ENCODE results near the gene PEG3. TPM values are rescaled to one million over a fixed set of nuclear protein-coding genes. Genes with fewer than 3 reads are reported as not detected.

The PEG3 gene
- total and polyA plus RNA-seq, 2 of the 4 experiments (the other 2 are of a cell fraction) = not detected

DNA sequence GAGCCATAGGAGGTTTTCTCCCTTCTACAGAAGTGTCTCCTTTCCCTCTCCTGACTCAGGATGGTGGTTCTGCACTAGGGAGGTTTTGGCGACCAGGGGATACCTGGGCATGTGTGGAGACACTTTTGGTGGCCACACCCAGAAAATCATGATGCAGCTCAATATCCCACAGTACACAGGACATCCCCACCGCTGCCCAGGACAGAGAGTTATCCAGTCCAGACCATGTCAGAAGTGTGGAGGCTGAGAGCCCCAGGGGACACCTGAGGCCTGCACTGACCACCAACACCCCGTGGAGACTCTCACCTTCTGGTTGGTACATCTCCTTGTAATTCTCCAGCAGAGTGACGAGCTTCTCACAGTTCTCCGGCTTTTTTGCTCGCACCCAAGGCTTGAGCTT is 16.6 kb downstream of the PEG3 start:
- H3K79me1 ChIP-seq (ENCODE audit: low read depth in 1 of 2, low read length in 2 of 2) = no peaks in the 10 kb centered on the region
- BruUV-seq (replicated peaks) = no TSS peak
- no peak overlapping the region for H4K5ac ChIP-seq (ENCODE audit: low read depth, low read length)
- CTCF ChIA-PET = no interaction called here
- H3K14ac ChIP-seq (replicated peaks; ENCODE audit: low read depth, low read length) = no peak overlapping the region
- H3K4me2 ChIP-seq (ENCODE audit: low read depth, low read length) = no peak overlapping the region
- H4K20me1 ChIP-seq (ENCODE audit: insufficient read depth, low read length) = no peaks in the 10 kb centered on the region
- H2BK20ac ChIP-seq (ENCODE audit: low read depth, low read length) = no peak overlapping the region
- H3K9me3 ChIP-seq (ENCODE audit: control insufficient read depth, insufficient read depth, low read length) = peaks cover 47% of the 10 kb centered on the region
- no peak overlapping the region for H3K4ac ChIP-seq (ENCODE audit: low read depth, low read length)
- no peak overlapping the region for H3K4me3 ChIP-seq (ENCODE audit: insufficient read depth, low read depth, low read length)
- no peak overlapping the region for H4K91ac ChIP-seq (ENCODE audit: insufficient read depth, low read depth, low read length)
- no peak overlapping the region for H3K27ac ChIP-seq (ENCODE audit: insufficient read depth, low read length)
- POLR2A ChIA-PET (ENCODE audit: unreplicated experiment) = no interaction called here
- H2BK5ac ChIP-seq (ENCODE audit: low read depth, low read length, poor library complexity, severe bottlenecking) = no peak overlapping the region
- no peak overlapping the region for H2BK15ac ChIP-seq (ENCODE audit: low read depth, low read length)
- dilution Hi-C loops (cut with HindIII; ENCODE audit: low sequenced_read_pairs, unreplicated experiment) (no loop called here), intact Hi-C loops (cut with micrococcal nuclease) (no loop called here), in situ Hi-C loops (cut with MboI; ENCODE audit: low sequenced_read_pairs) (no loop called here)
- no peaks in the 10 kb centered on the region for H3K36me3 ChIP-seq (ENCODE audit: control insufficient read depth, insufficient read depth, low read length)
- no peak overlapping the region for H3K23ac ChIP-seq (ENCODE audit: low read depth, low read length)
- no peak overlapping the region for H3K9ac ChIP-seq (ENCODE audit: low read depth, low read length)
- TF ChIP-seq RAD21 (IDR thresholded peaks at IDR 0.05; ENCODE audit: low read length) (no peak), MAFK (IDR thresholded peaks at IDR 0.05; ENCODE audit: low read depth, low read length) (no peak), CHD1 (IDR thresholded peaks at IDR 0.05; ENCODE audit: low read depth, low read length) (no peak), MAZ (IDR thresholded peaks at IDR 0.05; ENCODE audit: borderline replicate concordance, low read depth, low read length) (no peak), NFE2L2 (IDR thresholded peaks at IDR 0.05; ENCODE audit: low read depth, low read length) (no peak), SMC3 (IDR thresholded peaks at IDR 0.05; ENCODE audit: low read depth, low read length) (no peak), MXI1 (IDR thresholded peaks at IDR 0.05; ENCODE audit: borderline replicate concordance, low read depth, low read length) (no peak)
- TF ChIP-seq, protein P1, sequence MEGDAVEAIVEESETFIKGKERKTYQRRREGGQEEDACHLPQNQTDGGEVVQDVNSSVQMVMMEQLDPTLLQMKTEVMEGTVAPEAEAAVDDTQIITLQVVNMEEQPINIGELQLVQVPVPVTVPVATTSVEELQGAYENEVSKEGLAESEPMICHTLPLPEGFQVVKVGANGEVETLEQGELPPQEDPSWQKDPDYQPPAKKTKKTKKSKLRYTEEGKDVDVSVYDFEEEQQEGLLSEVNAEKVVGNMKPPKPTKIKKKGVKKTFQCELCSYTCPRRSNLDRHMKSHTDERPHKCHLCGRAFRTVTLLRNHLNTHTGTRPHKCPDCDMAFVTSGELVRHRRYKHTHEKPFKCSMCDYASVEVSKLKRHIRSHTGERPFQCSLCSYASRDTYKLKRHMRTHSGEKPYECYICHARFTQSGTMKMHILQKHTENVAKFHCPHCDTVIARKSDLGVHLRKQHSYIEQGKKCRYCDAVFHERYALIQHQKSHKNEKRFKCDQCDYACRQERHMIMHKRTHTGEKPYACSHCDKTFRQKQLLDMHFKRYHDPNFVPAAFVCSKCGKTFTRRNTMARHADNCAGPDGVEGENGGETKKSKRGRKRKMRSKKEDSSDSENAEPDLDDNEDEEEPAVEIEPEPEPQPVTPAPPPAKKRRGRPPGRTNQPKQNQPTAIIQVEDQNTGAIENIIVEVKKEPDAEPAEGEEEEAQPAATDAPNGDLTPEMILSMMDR (conservative IDR thresholded peaks at IDR 0.05; ENCODE audit: low read depth, low read length) = no peak
- TF ChIP-seq, protein P2, sequence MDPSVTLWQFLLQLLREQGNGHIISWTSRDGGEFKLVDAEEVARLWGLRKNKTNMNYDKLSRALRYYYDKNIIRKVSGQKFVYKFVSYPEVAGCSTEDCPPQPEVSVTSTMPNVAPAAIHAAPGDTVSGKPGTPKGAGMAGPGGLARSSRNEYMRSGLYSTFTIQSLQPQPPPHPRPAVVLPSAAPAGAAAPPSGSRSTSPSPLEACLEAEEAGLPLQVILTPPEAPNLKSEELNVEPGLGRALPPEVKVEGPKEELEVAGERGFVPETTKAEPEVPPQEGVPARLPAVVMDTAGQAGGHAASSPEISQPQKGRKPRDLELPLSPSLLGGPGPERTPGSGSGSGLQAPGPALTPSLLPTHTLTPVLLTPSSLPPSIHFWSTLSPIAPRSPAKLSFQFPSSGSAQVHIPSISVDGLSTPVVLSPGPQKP (IDR thresholded peaks at IDR 0.05; ENCODE audit: borderline replicate concordance, low read depth, low read length) = no peak
- no peak overlapping the region for H3K56ac ChIP-seq (ENCODE audit: extremely low read depth, insufficient read depth, low read length)
- no peak overlapping the region for H2AFZ ChIP-seq (replicated peaks; ENCODE audit: low read length, poor library complexity)
- H4K8ac ChIP-seq (ENCODE audit: low read depth in 2 of 2, low read length in 2 of 2) = no peak overlapping the region
- H2AK9ac ChIP-seq (replicated peaks; ENCODE audit: low read depth, low read length, poor library complexity) = no peak overlapping the region
- no peaks in the 10 kb centered on the region for H3K9me1 ChIP-seq (ENCODE audit: insufficient read depth, low read length)
- H2AK5ac ChIP-seq (ENCODE audit: low read depth, low read length) = no peak overlapping the region
- H2BK120ac ChIP-seq (ENCODE audit: low read depth, low read length) = no peak overlapping the region
- no peaks in the 10 kb centered on the region for H3K4me1 ChIP-seq (ENCODE audit: control insufficient read depth, insufficient read depth, low read length)
- DNase-seq (no peak), ATAC-seq (ENCODE audit: low read depth) (no peak)
- WGBS, 2 experiments (ENCODE audit: extremely low coverage in 2 of 2, insufficient read length in 1 of 2) = 57% methylated on average over 5 of the region's 6 CpGs; no CpG with 5 or more reads in 1 of the 2 experiments
- no peak overlapping the region for H3K18ac ChIP-seq (ENCODE audit: low read depth, low read length)
- H3K27me3 ChIP-seq (ENCODE audit: control insufficient read depth, insufficient read depth, low read length) = no peaks in the 10 kb centered on the region

All from IMR-90 (cell line).